K562 treated with DMSO at 1 percent for 12 hours (cell line): ENCODE measurements around the gene CRISPLD2. TPM values are rescaled to one million over a fixed set of nuclear protein-coding genes. Genes with fewer than 3 reads are reported as not detected.

Source experiments
- total RNA-seq: library from RNA; unstranded; fragments of 300-600 nt; gene quantifications from 2 replicates; pipeline ENCODE4 v1.2.3, GENCODE V29; 2022; ENCODE audit not compliant: insufficient read depth

The CRISPLD2 gene, protein sequence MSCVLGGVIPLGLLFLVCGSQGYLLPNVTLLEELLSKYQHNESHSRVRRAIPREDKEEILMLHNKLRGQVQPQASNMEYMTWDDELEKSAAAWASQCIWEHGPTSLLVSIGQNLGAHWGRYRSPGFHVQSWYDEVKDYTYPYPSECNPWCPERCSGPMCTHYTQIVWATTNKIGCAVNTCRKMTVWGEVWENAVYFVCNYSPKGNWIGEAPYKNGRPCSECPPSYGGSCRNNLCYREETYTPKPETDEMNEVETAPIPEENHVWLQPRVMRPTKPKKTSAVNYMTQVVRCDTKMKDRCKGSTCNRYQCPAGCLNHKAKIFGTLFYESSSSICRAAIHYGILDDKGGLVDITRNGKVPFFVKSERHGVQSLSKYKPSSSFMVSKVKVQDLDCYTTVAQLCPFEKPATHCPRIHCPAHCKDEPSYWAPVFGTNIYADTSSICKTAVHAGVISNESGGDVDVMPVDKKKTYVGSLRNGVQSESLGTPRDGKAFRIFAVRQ
- total RNA-seq, result 0.16 and 0.46 TPM in 2 replicates

DNA sequence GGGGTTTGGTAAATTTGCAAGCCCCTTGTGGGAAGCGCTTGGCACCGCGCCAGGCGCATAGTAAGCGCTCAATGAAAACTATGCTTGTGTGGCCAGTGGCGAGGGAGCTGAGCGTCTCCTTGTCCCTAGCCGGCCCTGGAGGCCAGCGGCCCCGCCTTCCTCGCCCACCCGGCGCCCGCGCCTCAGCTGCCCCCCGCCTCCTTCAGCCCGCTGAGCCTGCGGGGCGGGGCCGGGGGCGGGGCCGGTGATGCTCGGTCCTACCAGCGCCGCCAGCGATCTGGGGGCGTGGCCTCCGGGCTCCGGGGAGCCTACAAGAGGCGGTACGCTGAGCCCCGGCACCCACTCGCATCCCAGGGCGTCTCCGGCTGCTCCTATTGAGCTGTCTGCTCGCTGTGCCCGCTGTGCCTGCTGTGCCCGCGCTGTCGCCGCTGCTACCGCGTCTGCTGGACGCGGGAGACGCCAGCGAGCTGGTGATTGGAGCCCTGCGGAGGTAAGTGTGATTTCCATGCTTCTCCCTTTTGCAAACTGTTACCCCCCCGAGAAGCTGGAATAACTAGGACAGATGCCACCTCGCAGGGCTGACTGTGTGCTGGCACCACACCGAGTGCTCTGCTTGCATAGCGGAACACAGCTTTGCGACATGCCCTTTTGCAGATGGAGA is at the start of gene CRISPLD2:
CRISPLD2 (plus strand) TSS at position 342 of the 661 bp plus-strand sequence. CDS start 18,511 bp downstream, outside the sequence.

Other genes starting within 250 kb of the CRISPLD2 start
- gene COTL1, start 201.9 kb upstream of the CRISPLD2 start, total RNA-seq, result 98.7 and 133 TPM in 2 replicates
- gene KLHL36, start 171.5 kb upstream of the CRISPLD2 start, total RNA-seq, result 24.3 and 50.6 TPM in 2 replicates
- gene USP10, start 120.0 kb upstream of the CRISPLD2 start, total RNA-seq, result 41.0 and 95.0 TPM in 2 replicates
- gene ZDHHC7, start 191.6 kb downstream of the CRISPLD2 start, total RNA-seq, result 32.3 and 80.6 TPM in 2 replicates
- 11.4 and 27.0 TPM in 2 replicates for gene KIAA0513, start 207.8 kb downstream of the CRISPLD2 start, total RNA-seq